Right lobe of liver (tissue), 6 donors: ENCODE measurements around the gene CRK. TPM values are rescaled to one million over a fixed set of nuclear protein-coding genes. Genes with fewer than 3 reads are reported as not detected.
"Not testable (repeated sequence)": the region's sequence is repeated elsewhere in the genome, so short reads cannot be mapped to it uniquely, and the experiment has no call there.

ENCODE experiments used
- ATAC-seq, 4 donors: fragments of 200-7000 bp; cut with Tn5 transposase; one replicate each; pipeline ENCODE4 v1.9.1; 2020; ENCODE audit warnings: mild to moderate bottlenecking in 4 of 4, moderate library complexity in 4 of 4
- DNase-seq, 3 donors: peaks; one replicate each; pipeline ENCODE4 v3.0.0-alpha.2; 2020
- H3K27ac ChIP-seq, 3 donors: fragments of 200-600 bp; one replicate each; pipeline ENCODE4 v1.8.0; 2022
- H3K27me3 ChIP-seq, 2 donors: fragments of 200-600 bp; one replicate each; pipeline ENCODE4 v1.8.0; 2022
- H3K36me3 ChIP-seq, 4 donors: fragments of 200-600 bp; sonication (generic) in 1 of 4; one replicate each; pipeline versions ENCODE4 v1.5.1 to v1.8.0; 2017 to 2022; ENCODE audit warnings: control low read depth in 1 of 4
- H3K4me1 ChIP-seq, 4 donors: fragments of 200-600 bp; sonication (generic) in 1 of 4; one replicate each; pipeline versions ENCODE4 v1.5.1 to v1.8.0; 2017 to 2022; ENCODE audit warnings: control low read depth in 1 of 4
- H3K4me3 ChIP-seq, 3 donors: fragments of 200-600 bp; one replicate each; pipeline ENCODE4 v1.8.0; 2022
- H3K9me3 ChIP-seq, 4 donors: fragments of 200-600 bp; sonication (generic) in 1 of 4; one replicate each; pipeline versions ENCODE4 v1.5.1 to v1.8.0; 2017 to 2022; ENCODE audit warnings: control low read depth in 1 of 4
- POLR2A ChIP-seq: fragments of 450-650 bp; IDR thresholded peaks from one replicate; pipeline ENCODE4 v1.6.1; 2017; ENCODE audit warnings: antibody characterized with exemption, mild to moderate bottlenecking
- WGBS: methylation state at CpG from one replicate; pipeline ENCODE4 v1.1.6; 2018; ENCODE audit warnings: low coverage, low lambda C conversion rate; ENCODE audit not compliant: insufficient coverage; ENCODE audit errors: missing lambda C conversion rate; 5-methylcytosine and 5-hydroxymethylcytosine counted together
- intact Hi-C, 2 donors: fragments of 100-400 bp; cut with DNase I; formaldehyde crosslinking; loops; one replicate each; pipeline versions ENCODE4 v1.11.2 to v1.14.1; 2022
- total RNA-seq, 6 experiments: library from RNA; depleted of rRNA in 2 of 6; stranded (reverse); fragments of >200 nt in 2 of 6; fragmentation: NEBNext Ultra II Directional in 3 of 6; extraction: Animal tissue kit (Norgen Biotek cat#: 25700) in 3 of 6; gene quantifications; one replicate each; pipeline versions ENCODE4 v1.1.0 to v1.2.4, GENCODE V29; 2016 to 2023
- TF ChIP-seq, protein P1 (sequence below), 4 donors: fragments of 200-600 bp in 3 of 4; fragments of 450-650 bp in 1 of 4; IDR thresholded peaks; one replicate each; pipeline versions ENCODE4 v1.5.1 to v1.8.0; 2016 to 2022; ENCODE audit warnings: antibody characterized with exemption in 4 of 4, mild to moderate bottlenecking in 2 of 4
- donor health status: DM: no; HTN: yes; CAD: no.
- donor health status: DM: no; HTN: no; CAD: no.
- donor health status: DM: no; HTN: no; CAD: no.
- donor health status: DM: no; HTN: yes; CAD: no.
- donor health status: DM: no; HTN: yes; CAD: no.

CRK gene
- total RNA-seq, 6 experiments from 2014 or later: 33.9 to 58.6 (median 47.6) TPM

DNA sequence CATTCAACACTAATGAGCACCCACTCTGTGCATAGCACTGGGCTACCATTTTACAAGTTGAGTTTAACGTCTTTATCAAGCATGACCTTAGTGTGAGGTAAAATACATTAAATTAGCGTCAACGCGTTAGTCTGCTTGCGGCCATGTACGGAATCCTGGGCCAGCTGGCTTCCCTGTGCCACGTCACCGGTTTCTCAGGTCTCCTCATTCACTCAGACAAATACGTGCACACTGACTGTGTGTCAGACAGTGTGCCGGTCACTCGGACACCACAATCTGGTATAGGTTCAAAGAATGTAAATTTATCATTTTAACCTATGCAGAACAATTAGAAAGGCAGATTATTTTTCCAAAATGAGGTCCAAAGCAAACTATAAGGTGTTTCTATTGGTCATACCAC, 34.6 kb downstream of the CRK start:
- DNase-seq: no peak
- Histone ChIP-seq H3K36me3 (peaks cover 8 to 37% (median 13%) of the 10 kb centered on the region in 4 donors), H3K4me3 (no peak overlapping the region), H3K9me3 (no peaks in the 10 kb centered on the region), H3K4me1 (no peaks in the 10 kb centered on the region), H3K27ac (no peak overlapping the region), H3K27me3 (no peaks in the 10 kb centered on the region)
- no peak for ATAC-seq
- intact Hi-C loops: no loop called here
- 44% methylated on average over 1 of the region's 11 CpGs for WGBS
- TF ChIP-seq POLR2A: no peak
- TF ChIP-seq, protein P1, sequence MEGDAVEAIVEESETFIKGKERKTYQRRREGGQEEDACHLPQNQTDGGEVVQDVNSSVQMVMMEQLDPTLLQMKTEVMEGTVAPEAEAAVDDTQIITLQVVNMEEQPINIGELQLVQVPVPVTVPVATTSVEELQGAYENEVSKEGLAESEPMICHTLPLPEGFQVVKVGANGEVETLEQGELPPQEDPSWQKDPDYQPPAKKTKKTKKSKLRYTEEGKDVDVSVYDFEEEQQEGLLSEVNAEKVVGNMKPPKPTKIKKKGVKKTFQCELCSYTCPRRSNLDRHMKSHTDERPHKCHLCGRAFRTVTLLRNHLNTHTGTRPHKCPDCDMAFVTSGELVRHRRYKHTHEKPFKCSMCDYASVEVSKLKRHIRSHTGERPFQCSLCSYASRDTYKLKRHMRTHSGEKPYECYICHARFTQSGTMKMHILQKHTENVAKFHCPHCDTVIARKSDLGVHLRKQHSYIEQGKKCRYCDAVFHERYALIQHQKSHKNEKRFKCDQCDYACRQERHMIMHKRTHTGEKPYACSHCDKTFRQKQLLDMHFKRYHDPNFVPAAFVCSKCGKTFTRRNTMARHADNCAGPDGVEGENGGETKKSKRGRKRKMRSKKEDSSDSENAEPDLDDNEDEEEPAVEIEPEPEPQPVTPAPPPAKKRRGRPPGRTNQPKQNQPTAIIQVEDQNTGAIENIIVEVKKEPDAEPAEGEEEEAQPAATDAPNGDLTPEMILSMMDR (IDR thresholded peaks at IDR 0.05): no peak

DNA sequence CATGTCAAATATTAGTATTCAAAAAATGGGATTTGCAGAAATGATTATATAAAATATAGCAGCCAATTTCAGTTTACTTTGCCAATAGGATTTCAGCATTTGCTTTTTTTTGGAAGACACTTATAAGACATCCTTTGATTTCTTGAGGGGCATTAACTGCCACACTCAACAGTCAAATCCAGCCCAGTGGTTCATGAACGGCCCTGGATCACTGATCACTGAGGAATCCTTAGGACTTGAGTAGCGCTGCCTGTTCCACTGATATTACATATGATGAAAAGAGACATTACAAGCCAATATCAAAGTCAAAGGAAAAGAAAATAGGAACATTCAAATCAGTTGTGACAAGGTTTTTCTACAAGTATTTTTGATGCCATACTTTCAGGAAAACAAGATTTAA, 35.1 kb downstream of the CRK start:
- Histone ChIP-seq H3K4me3 (no peak overlapping the region), H3K4me1 (no peaks in the 10 kb centered on the region), H3K27ac (no peak overlapping the region), H3K36me3 (peaks cover 8 to 37% (median 13%) of the 10 kb centered on the region in 4 donors), H3K9me3 (no peaks in the 10 kb centered on the region), H3K27me3 (no peaks in the 10 kb centered on the region)
- 80% methylated on average over 2 of the region's 2 CpGs for WGBS
- no peak for DNase-seq
- intact Hi-C loops: no loop called here
- ATAC-seq: no peak
- TF ChIP-seq, protein P1 (IDR thresholded peaks at IDR 0.05): no peak
- TF ChIP-seq POLR2A: no peak

DNA sequence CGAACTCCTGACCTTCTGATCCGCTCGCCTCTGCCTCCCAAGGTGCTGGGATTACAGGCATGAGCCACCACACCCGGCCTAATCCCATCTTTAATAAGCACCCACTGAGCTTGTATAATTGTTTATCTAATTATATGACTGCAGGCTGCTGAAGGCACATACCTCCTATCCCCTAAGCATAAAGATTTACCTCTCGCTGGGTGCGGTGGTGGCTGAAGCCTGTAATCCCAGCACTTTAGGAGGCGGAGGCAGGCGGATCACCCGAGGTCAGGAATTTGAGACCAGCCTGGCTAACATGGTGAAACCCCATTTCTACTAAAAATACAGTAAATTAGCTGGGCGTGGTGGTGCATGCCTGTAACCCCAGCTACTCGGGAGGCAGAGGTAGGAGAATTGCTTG, 35.9 kb downstream of the CRK start:
- Histone ChIP-seq H3K4me3 (no peak overlapping the region), H3K27me3 (no peaks in the 10 kb centered on the region), H3K36me3 (peaks cover 5 to 30% (median 13%) of the 10 kb centered on the region in 4 donors), H3K9me3 (no peaks in the 10 kb centered on the region), H3K27ac (no peak overlapping the region), H3K4me1 (no peaks in the 10 kb centered on the region)
- WGBS: 89% methylated on average over 5 of the region's 11 CpGs
- ATAC-seq (no peak), DNase-seq (peak in 1 of 3 donors; percentile 10)
- intact Hi-C loops: no loop called here
- TF ChIP-seq POLR2A: no peak
- TF ChIP-seq, protein P1 (IDR thresholded peaks at IDR 0.05): no peak

DNA sequence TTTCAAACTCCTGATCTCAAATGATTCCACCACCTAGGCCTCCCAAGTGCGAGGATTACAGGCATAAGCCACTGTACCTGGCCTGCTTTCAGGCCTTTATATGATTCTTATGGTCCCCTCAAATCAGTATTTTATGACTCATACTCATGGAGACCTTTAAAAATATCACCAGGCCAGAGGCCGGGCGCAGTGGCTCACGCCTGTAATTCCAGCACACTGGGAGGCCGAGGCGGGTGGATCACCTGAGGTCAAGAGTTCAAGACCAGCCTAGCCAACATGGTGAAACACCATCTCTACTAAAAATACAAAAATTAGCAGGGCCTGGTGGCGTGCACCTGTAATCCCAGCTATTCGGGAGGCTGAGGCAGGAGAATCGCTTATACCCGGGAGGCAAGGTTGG, 37.6 kb downstream of the CRK start:
- not testable (repeated sequence) for ATAC-seq
- peak in 1 of 3 donors; percentile 33 for DNase-seq
- H3K36me3 ChIP-seq: peaks cover 5 to 26% (median 10%) of the 10 kb centered on the region in 4 donors

DNA sequence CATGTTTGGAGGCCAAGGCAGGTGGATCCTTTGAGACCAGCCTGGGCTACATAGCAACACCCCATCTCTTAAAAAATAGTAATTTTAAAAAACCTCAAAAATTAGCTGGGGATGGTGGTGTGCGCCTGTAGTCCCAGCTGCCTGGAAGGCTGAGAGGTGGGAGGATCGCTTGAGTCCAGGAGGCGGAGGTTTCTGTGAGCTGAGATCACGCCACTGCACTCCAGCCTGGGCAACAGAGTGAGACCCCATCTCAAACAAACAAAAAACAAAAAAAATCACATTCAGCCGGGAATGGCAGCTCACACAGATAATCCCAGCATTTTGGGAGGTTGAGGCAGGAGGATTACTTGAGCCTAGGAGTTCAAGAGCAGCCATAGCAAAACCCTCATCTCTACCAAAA, 39.6 kb downstream of the CRK start:
- Histone ChIP-seq H3K4me1 (peaks cover 0 to 27% (median 7%) of the 10 kb centered on the region in 4 donors), H3K9me3 (no peaks in the 10 kb centered on the region), H3K36me3 (peaks cover 0 to 7% (median 4%) of the 10 kb centered on the region in 4 donors), H3K27ac (no peak overlapping the region), H3K4me3 (no peak overlapping the region), H3K27me3 (no peaks in the 10 kb centered on the region)
- ATAC-seq: no peak
- peak in 1 of 3 donors; percentile 3 for DNase-seq
- intact Hi-C loops: no loop called here
- WGBS: 67% methylated on average over 2 of the region's 5 CpGs
- TF ChIP-seq POLR2A: no peak
- TF ChIP-seq, protein P1 (IDR thresholded peaks at IDR 0.05): no peak

More for the DNA sequence above, 37.6 kb downstream of the CRK start:
- H3K4me1 ChIP-seq: peaks cover 0 to 13% (median 3%) of the 10 kb centered on the region in 4 donors
- intact Hi-C loops, H3K27me3 ChIP-seq, H3K9me3 ChIP-seq, H3K4me3 ChIP-seq, H3K27ac ChIP-seq: not testable (repeated sequence)
- 60% methylated on average over 6 of the region's 10 CpGs for WGBS
